Neuron (in vitro differentiated cells): Measurements from ENCODE around the gene SLC7A14.

Experiments used
- H2AFZ ChIP-seq: one replicate; pipeline ENCODE4 v1.6.1; 2013; ENCODE audit warnings: low read depth, mild to moderate bottlenecking, inconsistent platforms, low read length, moderate library complexity
- H3K27me3 ChIP-seq: one replicate; pipeline ENCODE4 v1.6.1; 2013; ENCODE audit warnings: low read length; ENCODE audit not compliant: insufficient read depth
- H3K36me3 ChIP-seq: one replicate; pipeline ENCODE4 v1.6.1; 2013; ENCODE audit warnings: low read length; ENCODE audit not compliant: insufficient read depth
- H3K4me1 ChIP-seq: one replicate; pipeline ENCODE4 v1.6.1; 2013; ENCODE audit warnings: low read length; ENCODE audit not compliant: insufficient read depth
- H3K4me3 ChIP-seq: 2 replicates; pipeline ENCODE4 v1.5.1; 2013; ENCODE audit warnings: mild to moderate bottlenecking, low read length, moderate library complexity
- H3K9me3 ChIP-seq: one replicate; pipeline ENCODE4 v1.6.1; 2013; ENCODE audit warnings: low read length

The SLC7A14 gene

DNA sequence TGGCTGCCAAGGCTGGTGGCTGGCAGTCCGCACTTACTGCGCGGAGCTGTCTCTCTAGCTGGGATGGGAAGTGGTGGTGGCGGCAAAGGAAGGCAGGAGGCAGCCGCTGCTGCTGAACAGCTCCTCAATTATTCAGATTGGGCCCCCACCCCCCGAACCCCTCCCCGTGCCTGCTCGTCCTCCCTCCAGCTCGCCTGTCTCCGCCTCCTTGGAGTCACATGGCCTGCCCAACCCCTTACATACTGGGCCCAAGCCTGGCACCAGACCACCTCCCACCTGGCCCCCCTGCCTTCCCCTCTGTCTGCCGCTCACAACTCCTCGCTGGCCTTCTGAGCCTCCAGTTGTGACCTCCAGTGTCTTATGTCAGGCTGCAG, at the start of gene SLC7A14:
Gene SLC7A14 (minus strand): TSS at position 139 of the 374 bp plus-strand sequence. CDS start 59,139 bp downstream, outside the sequence.
- H2AFZ ChIP-seq: peak within 1 kb of the TSS; percentile 60
- H3K36me3 ChIP-seq: no peaks in the 10 kb centered on the region
- peak within 1 kb of the TSS; percentile 30 for H3K4me3 ChIP-seq
- peaks cover 2% of the 10 kb centered on the region for H3K9me3 ChIP-seq
- H3K4me1 ChIP-seq: peaks cover 9% of the 10 kb centered on the region
- H3K27me3 ChIP-seq: peaks cover 42% of the 10 kb centered on the region

DNA sequence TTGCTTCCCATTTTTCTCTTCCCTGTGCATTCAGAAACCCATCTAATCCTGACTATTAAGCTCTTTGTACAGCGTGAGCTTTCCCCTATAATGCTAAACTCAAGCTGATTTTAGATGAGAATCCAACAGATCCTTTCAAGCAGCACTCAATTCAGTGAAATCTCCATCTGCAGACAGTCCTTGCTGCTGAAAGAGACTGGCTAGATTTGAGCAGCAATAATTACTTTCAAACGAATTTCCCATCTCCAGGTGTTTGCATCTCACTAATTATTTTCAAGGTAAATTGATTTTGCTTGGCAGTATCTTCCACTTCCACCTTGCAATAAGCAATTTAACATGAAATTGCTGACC, 49.5 kb upstream of the SLC7A14 start:
- no peaks in the 10 kb centered on the region for H3K9me3 ChIP-seq
- no peak overlapping the region for H2AFZ ChIP-seq
- no peaks in the 10 kb centered on the region for H3K36me3 ChIP-seq
- H3K4me3 ChIP-seq: no peak overlapping the region
- no peaks in the 10 kb centered on the region for H3K27me3 ChIP-seq
- peaks cover 33% of the 10 kb centered on the region for H3K4me1 ChIP-seq

GRCh38 chr3:170634663-170635384, 48.9 kb upstream of the SLC7A14 start:
- H3K36me3 ChIP-seq: no peaks in the 10 kb centered on the region
- no peaks in the 10 kb centered on the region for H3K27me3 ChIP-seq
- H2AFZ ChIP-seq: no peak overlapping the region
- H3K4me3 ChIP-seq: no peak overlapping the region
- no peaks in the 10 kb centered on the region for H3K9me3 ChIP-seq
- H3K4me1 ChIP-seq: peaks cover 33% of the 10 kb centered on the region

DNA sequence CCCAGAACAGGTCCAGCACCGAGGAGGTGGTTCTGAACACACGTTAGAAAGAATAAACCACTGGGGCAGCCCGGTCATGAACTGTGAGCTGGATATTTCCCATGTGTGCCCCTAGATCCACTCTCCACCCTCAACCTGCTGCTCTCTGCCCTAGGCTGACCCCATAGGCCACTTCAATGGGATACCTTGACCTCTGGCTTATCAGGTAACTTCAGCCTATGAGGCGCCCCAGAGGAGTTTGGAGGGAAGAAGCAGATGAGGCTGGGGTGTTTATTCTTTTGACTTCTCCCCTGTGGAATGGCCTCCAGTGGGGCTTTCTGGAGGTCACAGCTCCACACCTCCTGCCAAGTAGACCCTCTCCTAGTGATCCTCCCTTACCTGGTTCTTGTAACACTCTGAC, 47.7 kb upstream of the SLC7A14 start:
- H3K9me3 ChIP-seq: no peaks in the 10 kb centered on the region
- no peak overlapping the region for H2AFZ ChIP-seq
- peaks cover 33% of the 10 kb centered on the region for H3K4me1 ChIP-seq
- H3K27me3 ChIP-seq: no peaks in the 10 kb centered on the region
- no peak overlapping the region for H3K4me3 ChIP-seq
- H3K36me3 ChIP-seq: no peaks in the 10 kb centered on the region

DNA sequence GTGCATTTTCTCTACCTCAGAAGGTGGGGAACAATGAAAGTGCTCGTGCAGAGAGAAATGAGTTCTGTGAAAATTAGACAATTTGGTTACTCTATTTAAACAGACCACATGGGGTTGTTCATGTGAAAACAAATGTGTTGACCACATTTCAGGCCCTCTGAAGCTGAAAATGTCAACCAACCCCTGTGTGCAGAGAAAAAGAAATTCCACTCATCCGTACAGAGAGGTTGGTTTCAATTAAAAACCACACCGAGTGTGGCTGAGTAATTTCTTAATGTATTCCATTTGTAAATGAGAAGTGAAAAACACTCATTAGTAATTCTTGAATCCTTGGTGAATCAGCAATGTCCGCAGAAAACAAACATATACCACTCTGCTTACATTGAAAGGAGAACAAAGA, 46.9 kb upstream of the SLC7A14 start:
- Histone ChIP-seq H3K27me3 (no peaks in the 10 kb centered on the region), H3K9me3 (no peaks in the 10 kb centered on the region), H3K4me1 (peaks cover 30% of the 10 kb centered on the region), H3K4me3 (no peak overlapping the region), H3K36me3 (no peaks in the 10 kb centered on the region), H2AFZ (no peak overlapping the region)

DNA sequence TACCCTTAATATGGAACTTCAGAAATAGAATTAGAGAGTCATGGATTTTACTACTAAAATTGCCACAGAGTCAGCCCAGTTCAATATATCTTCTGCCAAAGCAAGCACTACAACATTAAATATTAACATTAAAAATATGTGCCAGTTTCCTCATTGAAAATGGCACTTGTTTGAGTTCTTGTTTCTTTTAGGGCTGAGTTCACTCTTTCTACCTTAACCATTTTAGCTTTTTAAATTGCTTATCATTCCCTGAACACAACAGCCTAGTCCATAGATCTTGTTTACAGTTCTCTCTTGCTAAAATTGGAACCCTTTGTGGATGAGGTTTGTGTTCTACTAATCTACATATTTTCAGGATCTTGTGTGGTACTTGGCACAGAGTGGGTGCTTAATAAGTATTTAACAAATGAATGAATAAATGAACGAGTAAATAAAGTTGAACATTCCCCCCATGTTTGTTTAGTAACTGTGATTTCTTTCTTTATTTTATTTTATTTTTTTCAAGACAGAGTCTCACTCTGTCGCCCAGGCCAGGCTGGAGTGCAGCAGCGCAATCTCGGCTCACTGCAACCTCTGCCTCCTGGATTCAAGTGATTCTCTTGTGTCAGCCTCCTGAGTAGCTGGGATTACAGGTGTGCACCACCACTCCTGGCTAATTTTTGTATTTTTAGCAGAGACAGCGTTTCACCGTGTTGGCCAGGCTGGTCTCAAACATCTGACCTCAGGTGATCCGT, 46.0 kb upstream of the SLC7A14 start:
- Histone ChIP-seq H3K4me1 (peaks cover 23% of the 10 kb centered on the region), H3K36me3 (no peaks in the 10 kb centered on the region), H3K4me3 (no peak overlapping the region), H3K9me3 (no peaks in the 10 kb centered on the region), H3K27me3 (no peaks in the 10 kb centered on the region), H2AFZ (no peak overlapping the region)

GRCh38 chr3:170623524-170623923, 37.6 kb upstream of the SLC7A14 start:
- Histone ChIP-seq H2AFZ (no peak overlapping the region), H3K4me3 (no peak overlapping the region), H3K9me3 (no peaks in the 10 kb centered on the region), H3K4me1 (no peaks in the 10 kb centered on the region), H3K27me3 (no peaks in the 10 kb centered on the region), H3K36me3 (no peaks in the 10 kb centered on the region)

GRCh38 chr3:170622369-170623159, 36.7 kb upstream of the SLC7A14 start:
- Histone ChIP-seq H3K27me3 (no peaks in the 10 kb centered on the region), H2AFZ (no peak overlapping the region)

GRCh38 chr3:170621256-170621655, 35.4 kb upstream of the SLC7A14 start:
- H3K9me3 ChIP-seq: no peaks in the 10 kb centered on the region
- H3K4me3 ChIP-seq: no peak overlapping the region
- H3K4me1 ChIP-seq: no peaks in the 10 kb centered on the region
- no peaks in the 10 kb centered on the region for H3K27me3 ChIP-seq
- H3K36me3 ChIP-seq: no peaks in the 10 kb centered on the region
- no peak overlapping the region for H2AFZ ChIP-seq

More at GRCh38 chr3:170622369-170623159, 36.7 kb upstream of the SLC7A14 start:
- H3K4me3 ChIP-seq: no peak overlapping the region
- H3K9me3 ChIP-seq: no peaks in the 10 kb centered on the region
- H3K4me1 ChIP-seq: no peaks in the 10 kb centered on the region
- H3K36me3 ChIP-seq: no peaks in the 10 kb centered on the region

DNA sequence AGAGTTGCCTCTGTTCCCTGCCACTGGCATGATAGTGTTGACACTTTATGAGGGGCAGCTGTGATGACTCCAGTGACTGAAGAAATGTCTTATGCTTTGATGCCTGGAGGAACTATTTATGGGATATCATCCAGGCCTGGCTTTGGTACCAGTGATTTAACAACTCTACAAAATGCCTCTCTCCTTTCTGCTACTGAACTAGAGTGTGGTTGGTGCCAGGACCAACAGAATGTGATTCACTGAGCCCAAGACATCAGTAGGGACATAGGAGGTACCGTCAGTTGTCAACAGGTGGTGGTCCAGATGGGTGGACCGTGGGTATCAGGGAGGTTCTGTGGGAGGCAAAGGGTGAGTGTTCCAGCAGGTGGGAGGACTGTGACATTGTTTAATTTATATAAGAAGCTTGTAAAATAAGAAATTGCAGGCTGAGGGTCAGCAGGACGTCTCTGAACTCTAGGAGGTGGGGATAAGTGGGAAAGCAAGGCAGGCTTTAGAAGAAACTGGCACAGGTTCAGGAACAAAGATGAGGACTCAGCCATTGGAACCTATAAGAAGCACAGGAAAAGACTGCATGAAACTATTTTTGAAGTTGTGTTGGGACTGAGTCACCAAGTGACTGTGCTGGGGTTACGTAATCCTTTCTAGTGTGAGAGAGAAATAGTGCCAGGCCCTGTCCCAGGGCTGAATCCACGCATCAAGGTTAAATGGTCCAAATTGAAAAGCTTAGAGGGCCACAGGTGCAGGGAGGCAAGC, 28.5 kb upstream of the SLC7A14 start:
- peaks cover 2% of the 10 kb centered on the region for H3K27me3 ChIP-seq
- no peak overlapping the region for H2AFZ ChIP-seq
- no peaks in the 10 kb centered on the region for H3K9me3 ChIP-seq

GRCh38 chr3:170611751-170612150, 25.9 kb upstream of the SLC7A14 start:
- no peaks in the 10 kb centered on the region for H3K9me3 ChIP-seq
- no peak overlapping the region for H3K4me3 ChIP-seq
- H3K36me3 ChIP-seq: no peaks in the 10 kb centered on the region
- no peak overlapping the region for H2AFZ ChIP-seq
- peaks cover 2% of the 10 kb centered on the region for H3K27me3 ChIP-seq
- H3K4me1 ChIP-seq: no peaks in the 10 kb centered on the region

More for the DNA sequence above, 28.5 kb upstream of the SLC7A14 start:
- H3K4me1 ChIP-seq: no peaks in the 10 kb centered on the region
- no peaks in the 10 kb centered on the region for H3K36me3 ChIP-seq
- no peak overlapping the region for H3K4me3 ChIP-seq

DNA sequence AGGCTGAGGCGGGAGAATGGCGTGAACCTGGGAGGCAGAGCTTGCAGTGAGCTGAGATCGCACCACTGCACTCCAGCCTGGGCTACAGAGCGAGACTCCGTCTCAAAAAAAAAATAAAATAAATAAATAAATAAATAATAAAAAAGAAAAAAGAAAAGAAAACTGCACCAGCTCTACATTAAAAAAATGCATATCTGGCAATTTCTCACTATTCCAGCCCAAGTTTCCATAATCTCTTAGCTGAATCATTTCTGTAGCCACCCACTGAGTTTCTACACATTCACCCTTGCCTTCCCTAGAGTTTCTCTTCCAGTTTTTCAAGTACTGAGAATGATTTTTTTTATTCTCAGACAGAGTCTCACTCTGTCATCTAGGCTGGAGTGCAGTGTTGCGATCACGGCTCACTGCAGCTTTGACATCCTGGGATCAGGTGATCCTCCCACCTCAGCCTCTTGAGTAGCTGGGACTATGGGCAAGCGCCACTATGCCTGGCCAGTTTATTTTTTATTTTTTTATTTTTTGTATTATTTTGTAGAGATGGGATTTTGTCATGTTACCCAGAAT, 24.5 kb upstream of the SLC7A14 start:
- peaks cover 2% of the 10 kb centered on the region for H3K27me3 ChIP-seq
- no peaks in the 10 kb centered on the region for H3K4me1 ChIP-seq
- H3K4me3 ChIP-seq: no peak overlapping the region
- H3K9me3 ChIP-seq: no peaks in the 10 kb centered on the region
- no peak overlapping the region for H2AFZ ChIP-seq
- H3K36me3 ChIP-seq: no peaks in the 10 kb centered on the region
